HG03469 (cell line): ENCODE measurements around the gene CCDC187.

ENCODE experiments used
- ATAC-seq: cut with Tn5 transposase; IDR thresholded peaks from one replicate; pipeline ENCODE4 v1.9.1; 2021; ENCODE audit warnings: mild to moderate bottlenecking, moderate library complexity, moderate number of reproducible peaks; ENCODE audit not compliant: unreplicated experiment

The CCDC187 gene

DNA sequence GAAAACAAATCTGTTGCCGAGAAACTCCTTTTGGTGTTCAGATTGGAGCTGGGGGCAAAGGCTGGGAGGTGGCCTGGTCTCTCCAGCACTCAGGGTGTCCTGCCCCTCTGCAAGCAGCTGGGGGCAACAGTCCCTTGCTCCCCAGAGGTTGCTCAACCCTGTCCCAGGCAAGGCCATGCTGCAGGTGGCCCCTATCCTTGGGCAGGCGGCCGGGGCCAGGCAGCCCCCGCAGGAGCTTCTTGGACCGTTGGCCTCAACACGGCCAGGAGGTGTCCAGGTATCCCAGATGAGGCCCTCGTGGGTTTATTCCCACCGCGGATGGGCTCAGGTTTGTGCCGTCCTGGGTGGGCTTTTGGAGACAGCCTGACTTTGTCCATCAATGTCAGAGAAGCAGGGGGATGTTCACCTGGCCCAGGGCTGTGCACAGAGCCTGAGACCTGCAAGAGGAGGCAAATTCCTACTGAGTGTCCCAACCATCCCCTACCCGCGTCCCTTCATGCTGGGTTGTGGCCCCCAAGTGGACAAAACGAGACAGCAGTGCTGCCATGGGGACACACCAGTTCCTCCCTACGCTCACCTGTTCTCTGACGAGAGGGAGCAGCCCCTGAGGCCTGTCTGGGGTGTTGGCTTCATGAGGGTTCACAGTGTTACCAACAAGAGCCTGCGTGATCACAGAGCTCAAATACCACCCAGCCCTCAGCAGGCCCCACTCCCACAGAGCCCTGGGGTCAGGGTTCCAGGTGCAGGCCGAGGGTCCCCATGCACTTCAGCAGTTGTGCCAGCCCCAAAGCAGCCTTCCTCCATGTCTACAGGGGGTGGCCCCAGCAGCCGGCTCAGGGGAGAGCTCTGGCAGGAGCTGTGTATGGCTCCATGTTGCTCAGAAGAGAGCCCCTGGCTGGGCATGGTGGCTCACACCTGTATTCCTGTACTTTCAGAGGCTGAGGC is 9.5 kb upstream of the CCDC187 start:
- no peak for ATAC-seq

DNA sequence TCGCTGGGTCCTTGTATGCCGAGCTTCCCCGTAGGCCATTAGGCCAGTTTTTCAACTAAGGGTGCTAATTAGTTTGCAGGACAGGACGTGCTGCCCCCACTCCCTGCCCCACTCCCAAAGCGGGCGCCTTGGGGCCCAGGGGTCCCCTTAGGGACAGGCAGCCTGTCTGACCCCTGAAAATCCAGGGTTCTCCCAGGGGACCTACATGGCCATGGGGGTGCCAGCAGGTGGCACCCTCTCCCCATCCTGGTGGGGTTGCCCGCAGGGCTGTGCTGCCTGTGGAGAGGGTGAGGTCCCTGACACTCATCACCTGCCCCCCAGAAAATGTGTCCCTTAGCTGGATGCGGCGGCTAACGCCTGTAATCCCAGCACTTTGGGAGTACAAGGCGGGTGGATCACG is 8.5 kb upstream of the CCDC187 start:
- no peak for ATAC-seq

DNA sequence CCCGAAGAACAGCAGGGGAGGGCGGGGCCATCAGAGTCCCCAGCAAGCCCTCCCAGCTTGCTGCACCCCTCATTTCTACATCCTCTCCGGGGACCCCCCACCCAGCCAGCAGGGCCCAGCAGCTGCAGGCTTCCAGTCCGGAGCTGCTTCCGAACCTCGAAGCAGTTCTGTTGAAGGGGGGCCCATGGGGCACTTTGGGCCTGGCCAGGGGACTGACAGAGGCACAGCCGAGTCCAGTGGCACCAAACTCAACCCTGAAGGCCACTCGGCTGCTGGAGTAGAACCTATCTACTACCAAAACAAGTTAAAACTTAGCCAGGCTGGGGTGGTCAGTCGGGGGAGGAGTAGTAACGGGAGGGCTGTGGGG is 8.1 kb upstream of the CCDC187 start:
- ATAC-seq = no peak

DNA sequence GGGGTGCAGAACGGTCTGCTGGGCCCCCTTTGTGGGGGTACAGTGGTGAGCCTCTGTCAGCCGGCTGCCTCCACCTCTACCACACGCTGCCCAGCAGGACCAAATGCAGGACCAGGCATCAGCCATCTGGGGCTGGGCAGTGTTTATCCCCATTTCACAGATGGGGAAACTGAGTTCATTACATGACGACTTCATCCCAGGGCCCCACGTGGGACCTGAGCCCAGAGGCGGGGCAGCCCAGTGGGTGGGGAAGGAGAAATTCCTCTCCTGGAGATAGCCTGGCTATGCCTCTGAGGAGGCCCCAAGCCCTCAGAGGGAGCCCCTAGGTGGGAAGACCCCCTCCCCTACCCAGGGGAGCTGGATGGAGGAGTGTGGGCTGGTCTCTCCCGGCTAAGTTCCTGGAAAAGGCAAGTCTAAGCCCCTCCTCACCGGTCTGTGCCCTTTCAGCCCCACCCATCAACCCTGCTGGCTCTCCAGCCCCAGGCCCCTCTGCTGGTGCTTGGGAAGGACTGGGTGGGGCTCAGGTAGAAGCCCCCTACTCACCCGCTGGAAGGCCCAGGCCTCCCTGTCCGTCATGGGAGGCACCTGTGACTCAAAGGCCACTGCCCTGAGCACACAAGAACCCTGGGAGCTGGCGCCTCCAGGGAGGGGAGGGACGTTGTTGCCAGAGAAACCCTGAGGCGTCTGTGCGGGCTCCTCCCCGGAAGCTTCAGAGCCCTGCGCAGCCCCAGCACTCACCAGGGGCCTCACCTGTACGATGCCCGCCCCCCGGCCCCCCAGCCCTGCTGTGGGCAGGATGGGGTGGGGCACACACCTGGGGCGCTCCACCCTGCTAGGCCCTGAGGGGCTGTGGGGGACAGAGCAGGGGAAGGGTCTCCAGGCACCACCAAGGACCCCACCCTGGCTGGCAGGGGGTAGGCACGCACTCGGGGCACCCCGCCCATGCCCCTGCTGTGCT is 7.4 kb upstream of the CCDC187 start:
- ATAC-seq = no peak

DNA sequence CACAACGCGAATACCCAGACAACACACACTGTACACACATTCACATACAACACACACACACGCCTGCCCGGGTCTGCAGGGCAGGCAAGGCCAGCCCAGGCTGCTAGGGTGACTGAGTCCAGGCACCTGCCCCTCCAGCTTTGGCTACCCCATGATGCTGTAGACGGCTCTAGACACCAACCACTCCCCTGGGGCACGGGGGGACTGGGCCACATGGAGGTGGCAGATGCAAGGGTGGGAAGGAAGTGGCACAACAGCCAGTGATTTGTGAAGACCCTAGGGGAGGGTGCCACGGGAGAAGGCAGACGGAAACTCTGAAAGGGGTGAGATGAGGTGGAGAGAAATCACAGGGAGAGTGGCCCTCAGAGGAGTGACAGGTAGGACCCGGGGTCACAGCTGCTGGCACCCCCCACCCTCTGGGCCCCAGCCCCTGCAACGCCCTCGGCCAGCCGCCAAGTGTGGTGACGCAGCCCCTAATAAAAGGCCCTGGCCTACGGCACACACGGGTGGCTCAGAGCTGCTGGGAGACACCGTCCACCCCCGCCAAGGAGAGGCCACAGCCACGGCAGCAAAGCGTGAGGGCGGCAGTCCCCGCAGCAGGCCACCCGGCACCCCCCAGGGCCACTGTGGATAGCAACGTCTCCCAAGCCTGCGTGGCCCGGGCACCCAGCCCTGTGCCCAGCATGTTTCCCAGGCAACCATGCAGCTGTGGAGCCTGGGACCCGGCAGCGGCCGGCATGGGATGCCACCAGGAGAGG is 6.6 kb upstream of the CCDC187 start:
- no peak for ATAC-seq

DNA sequence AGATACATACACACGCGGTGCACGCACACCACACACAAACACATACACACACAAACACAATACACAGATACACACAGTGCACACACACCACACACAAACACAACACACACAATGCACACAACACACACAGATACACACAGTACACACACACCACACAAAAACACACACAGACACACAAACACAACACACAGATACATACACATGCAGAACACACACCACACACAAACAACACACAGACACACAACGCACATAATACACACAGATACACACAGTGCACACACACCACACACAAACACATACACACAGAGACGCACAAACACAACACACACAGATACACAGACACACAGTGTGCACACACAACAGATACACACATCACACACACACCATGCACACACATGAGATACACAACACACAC is 5.9 kb upstream of the CCDC187 start:
- ATAC-seq = no peak

DNA sequence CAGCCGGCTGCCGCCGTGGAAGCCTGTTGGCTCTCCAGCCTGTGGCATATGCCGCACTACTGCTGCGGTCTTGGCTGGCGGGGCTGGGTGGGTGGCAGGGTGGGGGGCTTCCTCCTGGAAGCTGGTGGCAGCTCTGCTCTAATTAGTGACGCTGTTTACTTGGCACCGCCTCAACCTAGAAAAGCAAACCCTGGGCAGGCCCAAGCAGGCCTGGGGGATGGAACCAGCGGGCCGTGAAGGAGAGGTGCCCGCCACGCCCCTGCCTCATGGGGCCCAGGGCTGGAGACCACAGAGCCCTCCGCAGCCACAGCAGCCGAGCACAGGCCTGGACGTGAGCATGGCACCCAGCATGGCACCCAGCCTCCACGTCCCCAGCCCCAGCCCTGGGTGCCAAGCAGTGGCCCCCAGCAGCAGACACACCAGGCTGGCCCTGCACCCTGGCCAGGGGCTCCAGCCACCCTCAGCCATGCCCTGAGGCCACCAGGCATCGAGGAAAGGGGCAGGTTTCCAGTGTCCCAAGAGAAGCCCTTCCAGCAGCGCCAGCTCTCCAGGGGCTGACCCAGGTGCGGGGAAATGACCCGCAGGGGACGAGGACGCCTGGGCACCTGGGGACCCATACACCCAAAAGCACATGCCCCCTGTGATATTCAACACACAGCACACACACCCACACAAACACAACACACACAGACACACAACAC is 5.4 kb upstream of the CCDC187 start:
- ATAC-seq = no peak

DNA sequence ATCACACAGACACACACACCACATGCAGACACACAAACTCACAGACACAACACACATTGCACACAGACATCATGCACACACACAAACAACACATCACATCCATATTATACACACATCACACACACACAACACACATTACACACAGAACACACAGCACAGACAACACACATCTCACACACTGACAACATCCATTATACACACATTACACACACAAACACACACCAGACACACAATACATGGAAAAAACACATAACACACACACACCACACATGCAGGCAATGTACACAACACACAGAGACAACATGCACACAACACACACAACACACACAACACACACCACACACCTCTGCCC is 4.8 kb upstream of the CCDC187 start:
- ATAC-seq = no peak

DNA sequence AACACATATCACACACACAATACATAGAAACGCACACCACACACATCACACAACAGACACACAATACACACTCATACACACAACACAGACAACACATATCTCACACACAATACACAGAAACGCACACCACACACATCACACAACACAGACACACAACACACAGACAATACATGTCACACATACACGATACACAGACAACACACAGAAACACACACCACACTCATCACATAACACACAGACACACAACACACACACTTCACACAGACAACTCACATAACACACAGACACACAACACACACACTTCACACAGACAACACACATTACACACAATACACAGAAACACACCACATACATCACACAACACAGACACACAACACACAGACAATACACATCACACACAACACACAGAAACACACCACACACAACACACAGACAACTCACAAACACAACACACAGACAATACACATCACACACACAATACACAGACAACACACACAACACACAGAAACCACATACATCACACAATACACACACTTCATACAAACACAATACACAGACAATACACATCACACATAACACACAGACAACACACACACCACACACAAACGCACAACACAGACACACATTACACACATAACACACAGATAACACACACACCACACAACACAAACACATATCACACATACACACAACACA is 4.3 kb upstream of the CCDC187 start:
- ATAC-seq = no peak

DNA sequence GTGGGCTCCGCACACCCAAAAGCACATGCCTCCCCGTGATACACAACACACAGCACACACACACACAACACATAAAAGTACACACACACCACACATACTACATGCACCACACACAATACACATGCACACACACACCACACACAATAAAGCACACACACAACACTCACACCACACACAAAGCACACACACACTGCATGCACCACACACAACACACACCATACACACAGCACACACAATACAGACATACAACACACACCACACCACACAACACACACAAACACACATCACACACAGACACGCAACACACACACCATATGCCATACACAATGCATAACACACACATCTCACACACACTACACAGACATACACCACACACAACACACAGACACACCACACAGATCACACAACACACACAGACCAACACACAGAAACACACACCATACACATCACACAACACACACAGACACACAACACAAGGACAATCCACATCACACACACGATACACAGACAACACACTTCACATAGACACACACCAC is 3.4 kb upstream of the CCDC187 start:
- ATAC-seq = no peak

DNA sequence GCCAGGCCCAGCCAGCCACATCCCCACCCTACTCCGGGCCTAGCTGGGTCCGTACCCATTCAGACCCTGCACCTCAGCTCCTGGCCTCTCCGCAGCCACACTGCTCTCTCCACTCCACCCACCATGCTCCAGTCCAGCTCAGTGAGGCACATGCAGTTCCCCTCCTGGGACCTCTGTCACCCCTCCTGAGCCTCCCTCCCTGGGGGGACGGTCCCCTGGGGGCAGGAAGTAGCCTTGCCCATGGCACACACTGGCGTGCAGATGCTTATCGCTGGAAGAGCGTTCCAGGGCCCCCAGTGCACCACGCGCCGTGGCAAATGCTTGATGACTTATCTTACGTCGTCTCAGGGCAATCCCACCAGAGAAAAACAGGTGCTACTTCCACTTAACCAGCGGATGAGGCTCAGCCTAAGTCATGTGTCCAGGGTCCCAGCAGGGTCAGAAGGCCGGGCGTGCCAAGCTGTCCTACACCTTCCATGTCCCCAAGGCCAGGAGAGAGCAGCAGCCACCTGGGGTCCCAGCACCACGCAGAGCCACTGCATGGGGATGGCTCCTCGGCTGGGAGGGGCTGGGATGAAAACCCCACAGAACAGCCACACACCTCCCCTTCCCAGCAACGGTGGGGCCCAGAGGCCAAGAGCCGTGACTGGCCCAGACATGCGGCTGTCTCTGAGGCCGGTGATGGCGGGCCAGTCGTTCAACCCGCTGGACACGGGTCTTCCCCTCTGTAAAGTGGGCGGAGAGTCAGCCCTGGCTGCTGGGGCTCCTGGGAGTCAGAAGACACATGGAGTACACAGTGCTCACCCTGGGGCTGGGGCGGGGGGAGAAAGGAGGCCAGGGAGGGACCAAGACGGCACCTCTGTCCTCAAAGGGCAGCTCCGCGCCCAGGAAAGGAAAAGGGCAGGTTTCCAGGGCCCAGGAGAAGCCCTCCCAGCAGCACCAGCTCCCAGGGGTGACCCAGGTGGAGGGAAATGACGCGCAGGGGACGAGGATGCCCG is 2.6 kb upstream of the CCDC187 start:
- ATAC-seq = no peak

DNA sequence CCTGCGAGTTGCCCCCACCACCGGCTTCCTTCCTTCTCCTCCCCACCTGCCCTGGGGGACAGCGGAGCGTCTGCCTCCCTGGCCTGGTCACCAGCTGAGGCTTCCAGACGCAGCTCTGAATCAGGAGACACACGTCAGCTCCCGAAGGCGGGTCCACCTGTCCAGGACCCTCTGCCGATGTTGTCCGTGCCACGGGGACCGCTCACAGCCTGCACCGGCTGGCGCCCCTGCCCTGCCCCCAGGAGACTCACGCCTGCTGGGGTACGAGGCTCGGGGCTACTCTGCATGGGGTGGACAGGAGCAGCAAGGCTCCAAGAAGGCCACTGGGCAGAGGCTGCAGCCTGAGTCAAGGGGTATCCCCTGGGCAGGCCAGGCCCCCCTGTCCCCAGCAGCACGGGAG is 1.9 kb upstream of the CCDC187 start:
- no peak for ATAC-seq

DNA sequence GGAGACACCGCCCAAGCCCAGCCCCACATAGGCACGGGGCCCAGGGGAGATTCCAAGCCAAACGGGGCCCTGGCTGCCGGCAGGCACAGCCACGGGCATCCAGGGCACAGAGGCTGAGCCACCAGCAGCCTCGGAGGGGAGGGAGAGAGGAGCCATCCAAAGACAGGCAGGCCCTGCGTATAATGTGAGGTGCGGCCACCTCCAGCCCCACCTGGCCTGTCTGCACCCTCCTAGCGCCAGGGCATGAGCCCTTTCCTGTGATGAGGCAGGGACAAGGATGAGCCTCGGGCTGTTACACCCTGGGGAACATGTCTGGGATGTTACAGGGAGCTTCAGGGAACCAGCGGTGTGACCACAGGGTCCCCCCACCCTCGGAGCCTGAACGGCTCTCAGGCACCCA is 1.1 kb upstream of the CCDC187 start:
- no peak for ATAC-seq

DNA sequence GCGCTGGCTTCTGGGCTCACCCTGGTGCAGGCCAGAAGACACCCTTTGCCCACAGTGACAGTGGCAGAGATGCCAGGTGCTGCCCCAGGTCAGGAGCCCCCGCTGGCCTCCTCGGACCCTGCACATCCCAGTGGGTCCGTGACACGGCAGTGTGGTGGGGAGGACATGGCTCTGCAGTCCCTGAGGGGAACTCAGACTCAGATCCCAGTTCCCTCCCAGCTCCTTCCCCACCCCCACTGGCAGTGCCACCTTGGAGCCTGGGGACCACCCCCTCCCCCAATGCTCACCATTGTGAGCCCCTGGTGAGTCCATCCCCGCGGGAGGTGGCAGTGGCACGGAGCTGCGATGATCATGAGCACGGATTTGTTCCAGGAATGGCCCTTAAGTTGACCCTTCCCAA is 562 bp upstream of the CCDC187 start:
- no peak for ATAC-seq

DNA sequence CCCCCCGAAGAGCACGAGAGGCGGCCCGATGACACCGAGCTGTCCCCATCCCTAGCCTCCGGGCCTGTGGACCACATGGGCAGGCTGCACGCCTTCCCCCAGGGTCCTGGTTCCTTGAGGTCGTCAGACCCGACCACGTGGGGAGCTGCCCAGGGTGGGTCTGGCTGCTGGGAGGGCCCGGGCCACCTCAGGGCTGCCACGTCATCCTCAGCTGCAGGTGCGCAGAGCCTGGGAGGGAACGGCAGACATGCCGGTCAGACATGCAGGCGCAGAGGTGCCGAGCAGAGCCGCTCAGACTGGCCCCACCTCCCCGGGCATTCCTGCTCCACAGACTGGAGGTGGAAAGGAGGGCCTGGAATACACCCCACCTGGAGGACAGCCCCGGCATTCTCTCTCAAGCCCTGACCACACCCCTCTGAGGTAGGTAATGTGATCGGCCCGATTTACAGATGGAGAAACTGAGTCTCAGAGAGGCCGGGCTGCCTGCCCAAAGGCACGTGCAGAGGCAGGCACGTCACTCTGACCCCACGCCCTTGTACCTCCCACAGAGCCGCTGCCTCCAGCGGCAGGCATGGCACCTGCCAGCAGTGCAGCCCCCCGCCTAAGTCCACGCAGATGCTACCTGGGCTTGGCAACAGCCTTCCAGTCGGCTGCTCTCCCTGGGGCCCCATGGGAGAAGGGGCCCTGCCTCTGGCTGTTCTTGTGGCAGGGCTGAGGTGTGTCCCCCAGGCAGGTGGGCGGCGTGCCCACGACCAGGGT is 649 bp downstream of the CCDC187 start:
- no peak for ATAC-seq

DNA sequence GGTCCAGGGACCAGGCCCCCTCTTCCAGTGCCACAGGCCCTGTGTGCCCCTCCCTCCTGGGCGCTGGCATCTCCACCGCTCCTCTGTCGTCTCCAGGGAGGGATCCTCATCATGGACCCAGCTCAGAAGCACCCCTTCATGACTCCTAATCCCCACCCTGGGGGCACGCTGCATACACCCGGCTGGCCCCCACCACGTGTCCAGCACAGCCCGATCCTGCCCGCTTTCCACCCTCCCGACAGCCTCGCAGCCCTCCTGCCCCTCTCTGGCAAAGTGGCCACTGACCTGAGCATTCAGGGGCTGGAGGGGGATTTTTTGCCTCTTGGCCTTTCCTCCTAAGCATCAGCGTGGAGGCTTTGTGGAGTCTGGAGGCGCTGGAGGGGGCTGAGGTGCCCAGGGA is 1.4 kb downstream of the CCDC187 start:
- ATAC-seq = no peak

DNA sequence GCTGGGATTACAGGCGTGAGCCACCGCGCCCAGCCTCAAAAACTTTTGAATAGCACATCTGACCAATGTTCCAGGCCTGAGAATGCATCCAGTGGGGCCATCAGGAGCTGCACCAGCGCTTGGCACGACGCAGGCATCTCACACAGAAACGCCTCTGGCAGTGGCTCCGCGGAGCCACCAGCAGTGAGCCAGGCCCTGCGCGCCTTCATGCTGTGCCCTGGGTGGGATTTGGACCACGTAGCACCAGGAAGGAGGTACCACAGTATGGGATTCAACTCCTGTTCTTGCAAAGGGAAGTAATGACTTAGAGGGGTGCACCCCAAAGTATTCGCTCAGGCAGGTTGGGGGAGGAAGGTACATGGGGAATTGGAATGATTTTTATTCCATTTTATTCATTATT is 3.0 kb downstream of the CCDC187 start:
- ATAC-seq = no peak
